ENCODE data around the gene TTI1. TPM values are rescaled to one million over a fixed set of nuclear protein-coding genes. Genes with fewer than 3 reads are reported as not detected.
A peak's percentile ranks its signal among the peaks of the same experiment; 100 is the strongest.

TTI1 gene
- 13.5 TPM for total RNA-seq (ENCODE audit: insufficient read depth, low replicate concordance)

- peak; percentile 97 for DNase-seq (ENCODE audit: low spot score)
These were observed at the start of gene TTI1, which contains the start of gene RPRD1B for GRCh38 chr20:38033330-38034107. TTI1 (minus strand) TSS chr20:38033456; CDS start chr20:38013816, 19,640 bp downstream. RPRD1B (plus strand) TSS chr20:38033746; CDS start chr20:38033948, 202 bp downstream.

- no peak for DNase-seq (ENCODE audit: low spot score)
These were observed 49.6 kb upstream of the TTI1 start for GRCh38 chr20:38082894-38083293.

- DNase-seq (ENCODE audit: low spot score): peak; percentile 79
These were observed 48.3 kb upstream of the TTI1 start for GRCh38 chr20:38081575-38081974.

GRCh38 chr20:38079353-38079752, 46.1 kb upstream of the TTI1 start:
- no peak for DNase-seq (ENCODE audit: low spot score)

GRCh38 chr20:38078084-38078483, 44.8 kb upstream of the TTI1 start:
- DNase-seq (ENCODE audit: low spot score): no peak

- DNase-seq (ENCODE audit: low spot score): no peak
These were observed 43.3 kb upstream of the TTI1 start for GRCh38 chr20:38076548-38076947.

GRCh38 chr20:38075161-38075998, 42.1 kb upstream of the TTI1 start:
- peak; percentile 68 for DNase-seq (ENCODE audit: low spot score)

GRCh38 chr20:38073307-38074071, 40.2 kb upstream of the TTI1 start:
- peak; percentile 80 for DNase-seq (ENCODE audit: low spot score)

DNA sequence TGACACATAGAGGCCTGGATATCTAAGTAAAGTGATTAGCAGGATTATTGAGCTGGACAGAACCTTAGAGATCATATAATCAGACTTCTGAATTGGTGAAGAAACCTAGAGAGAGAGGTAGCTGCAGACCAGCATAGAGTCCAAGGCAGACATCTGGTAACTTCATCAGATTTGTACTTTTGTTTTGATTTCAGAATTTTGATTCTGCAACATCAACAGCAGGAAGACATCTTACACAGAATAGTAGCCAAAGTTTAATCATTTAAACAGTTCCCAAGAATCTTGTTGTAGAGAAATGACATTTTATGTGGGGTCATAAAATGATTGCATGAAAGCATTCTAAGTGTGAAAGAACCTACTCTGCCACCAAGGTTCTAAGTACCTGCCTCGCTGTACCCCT, 39.6 kb upstream of the TTI1 start:
- DNase-seq (ENCODE audit: low spot score): no peak

DNA sequence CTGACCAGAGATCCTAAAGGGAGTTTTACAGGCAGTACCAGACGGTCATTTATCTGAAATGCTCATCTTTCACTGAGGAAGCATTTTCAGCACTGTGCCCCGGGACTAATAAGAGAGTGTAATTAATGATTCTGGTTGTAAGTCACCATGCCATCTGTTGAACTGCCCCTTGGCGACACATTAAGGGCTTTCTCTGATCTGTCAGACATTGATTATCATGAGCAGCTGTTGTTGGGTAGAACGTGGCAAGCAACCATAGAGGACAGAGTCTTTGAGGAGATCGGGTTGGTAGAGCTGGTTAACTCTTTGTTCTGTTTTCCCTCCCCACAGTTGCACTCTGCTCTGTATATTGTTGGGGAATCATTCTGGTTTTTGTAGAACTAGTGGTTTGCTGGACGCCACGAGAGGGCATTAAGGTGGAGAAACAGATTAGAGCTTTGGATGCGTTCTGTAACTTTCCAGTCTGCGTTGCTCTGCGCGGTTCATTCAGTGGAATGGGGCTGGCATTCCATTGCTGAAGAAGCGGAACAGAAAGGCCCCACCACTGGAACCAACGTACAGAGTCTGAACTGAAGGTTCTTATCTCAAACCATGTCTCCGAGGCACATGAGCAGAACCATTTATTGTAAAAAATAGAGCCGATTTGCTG, 34.6 kb upstream of the TTI1 start:
- peak; percentile 51 for DNase-seq (ENCODE audit: low spot score)

DNA sequence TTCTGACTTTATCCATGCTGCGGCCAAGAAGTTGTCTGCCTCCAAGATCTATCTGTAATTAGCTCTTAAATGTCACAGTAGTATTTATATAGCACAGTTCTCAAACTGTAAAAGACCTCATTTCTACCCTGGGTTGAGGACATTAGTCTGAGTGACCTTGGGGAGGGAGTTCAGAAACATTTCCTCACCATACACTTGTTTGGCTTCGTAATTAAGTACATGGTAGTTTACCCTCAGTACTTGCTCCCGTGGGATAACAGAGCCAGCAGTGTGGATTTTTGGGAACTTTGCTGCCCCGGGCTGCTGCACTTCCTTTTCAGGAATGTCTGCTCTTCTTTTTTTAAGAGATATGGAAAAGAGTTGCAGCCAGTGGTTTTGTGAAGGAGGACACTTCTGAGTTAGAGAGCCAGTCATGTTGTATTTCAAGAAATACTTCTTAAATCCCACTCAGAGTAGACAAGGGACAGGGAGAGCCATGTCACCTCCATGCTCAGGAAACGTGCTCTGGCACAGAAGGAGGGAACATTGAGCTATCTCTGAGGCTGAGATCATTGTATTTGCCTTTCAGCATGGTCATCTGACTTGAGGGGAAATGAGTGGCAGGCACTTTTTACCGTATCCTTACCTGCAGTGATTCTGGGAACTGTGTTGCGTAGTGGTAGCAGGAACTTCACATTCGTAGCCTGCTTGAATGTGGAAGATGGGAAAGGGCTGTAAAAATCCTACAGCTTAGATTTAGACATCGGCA, 33.9 kb upstream of the TTI1 start:
- DNase-seq (ENCODE audit: low spot score): peak; percentile 40

- no peak for DNase-seq (ENCODE audit: low spot score)
These were observed 32.6 kb upstream of the TTI1 start for GRCh38 chr20:38065764-38066375.

- no peak for DNase-seq (ENCODE audit: low spot score)
These were observed 30.8 kb upstream of the TTI1 start for GRCh38 chr20:38063911-38064530.

- no peak for DNase-seq (ENCODE audit: low spot score)
These were observed 29.6 kb upstream of the TTI1 start for GRCh38 chr20:38062890-38063289.

- DNase-seq (ENCODE audit: low spot score): no peak
These were observed 27.9 kb upstream of the TTI1 start for GRCh38 chr20:38061109-38061508.

DNA sequence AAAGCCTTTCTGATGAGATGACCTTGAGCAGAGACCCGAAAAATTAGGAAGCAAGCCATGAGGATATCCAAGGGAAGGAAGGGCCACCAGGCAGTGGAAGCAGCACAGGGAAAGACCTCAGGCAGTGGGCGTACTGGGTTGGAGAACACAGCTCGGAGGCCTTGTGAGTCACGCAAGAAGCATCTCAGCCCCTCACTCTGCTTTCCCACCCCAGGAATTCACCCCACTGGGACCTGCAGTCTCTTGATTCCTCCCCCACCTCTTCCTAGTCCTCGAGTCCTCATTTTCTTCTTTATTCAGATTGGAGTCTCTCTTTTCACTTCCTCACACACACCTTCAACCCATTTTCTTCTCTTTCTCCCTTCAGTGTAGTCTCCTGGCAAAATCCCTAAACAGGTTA, 27.3 kb upstream of the TTI1 start:
- DNase-seq (ENCODE audit: low spot score): no peak

DNA sequence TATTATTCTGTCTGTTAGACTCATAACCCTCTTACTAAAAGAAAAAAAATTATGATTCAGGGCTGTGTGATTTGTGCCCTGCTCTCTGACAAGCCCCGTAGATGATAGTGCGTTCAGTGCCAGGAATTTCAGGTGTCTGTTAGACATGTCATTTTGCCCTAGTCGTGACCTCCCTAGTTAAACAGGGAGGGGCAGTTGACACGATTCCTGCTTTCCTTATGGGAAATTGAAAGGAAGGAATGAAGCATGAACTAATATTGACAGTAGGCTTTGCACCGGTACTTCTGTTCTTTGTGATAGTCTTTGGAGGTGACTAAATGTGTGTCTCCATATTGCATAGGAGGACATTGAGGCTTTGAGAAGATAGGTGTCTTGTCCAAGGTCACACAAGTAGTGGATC, 26.6 kb upstream of the TTI1 start:
- no peak for DNase-seq (ENCODE audit: low spot score)

DNA sequence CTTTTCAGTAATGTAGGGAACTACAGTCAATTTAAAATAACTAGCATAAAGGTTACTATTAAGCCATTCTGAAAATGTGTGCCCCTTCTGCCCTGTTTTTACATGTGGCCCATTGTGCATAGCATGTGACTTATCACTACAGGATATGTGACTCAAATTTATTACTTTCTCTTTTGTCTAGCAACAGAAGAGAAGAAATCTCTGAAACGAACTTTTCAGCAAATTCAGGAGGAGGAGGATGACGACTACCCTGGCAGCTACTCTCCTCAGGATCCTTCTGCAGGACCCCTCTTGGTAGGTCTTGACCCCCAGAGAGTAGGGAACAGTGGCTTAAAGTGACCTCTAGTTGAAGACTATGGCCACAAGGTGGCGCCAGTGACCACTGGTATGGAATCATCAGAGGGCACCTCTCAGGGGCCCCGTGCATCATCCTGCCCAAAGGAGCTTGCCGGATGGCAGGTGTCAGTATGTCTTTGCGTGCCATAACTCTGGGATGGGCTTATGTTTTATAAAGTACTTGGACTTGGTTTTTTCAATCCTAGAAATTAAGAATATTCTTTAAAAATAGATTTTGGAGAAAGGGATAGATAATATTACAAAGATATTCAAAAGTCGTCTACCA, 24.2 kb upstream of the TTI1 start:
- DNase-seq (ENCODE audit: low spot score): peak; percentile 80

DNA sequence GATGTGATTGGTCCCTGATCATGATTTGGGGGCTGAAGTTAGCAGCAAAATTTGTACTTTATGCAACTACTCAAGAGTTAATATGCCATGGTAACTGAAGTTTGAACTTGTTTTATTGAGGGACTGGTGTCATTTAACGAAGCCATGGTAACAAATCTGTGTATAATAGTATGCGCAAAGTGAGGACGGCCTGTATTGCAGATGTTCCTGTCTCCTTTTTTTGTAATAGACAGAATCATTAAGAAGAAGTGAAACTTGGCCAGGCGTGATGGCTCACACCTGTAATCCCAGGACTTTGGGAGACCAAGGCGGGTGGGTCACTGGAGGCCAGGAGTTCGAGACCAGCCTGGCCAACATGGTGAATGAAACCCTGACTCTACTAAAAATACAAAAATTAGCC, 22.6 kb upstream of the TTI1 start:
- no peak for DNase-seq (ENCODE audit: low spot score)
